NCI-H526 (cell line): ENCODE data around the gene ALDH5A1.

Source experiments
- DNase-seq, 2 experiments: peaks; one replicate each; lab custom pipeline; 2025; lab: John Stamatoyannopoulos, UW

Gene ALDH5A1

GRCh38 chr6:24524805-24525204 is 30.0 kb downstream of the ALDH5A1 start:
- peak; percentile 17 to 61 for DNase-seq

GRCh38 chr6:24529985-24530384 is 35.2 kb downstream of the ALDH5A1 start:
- DNase-seq = no peak

GRCh38 chr6:24534329-24534728 is 39.6 kb downstream of the ALDH5A1 start:
- no peak for DNase-seq

GRCh38 chr6:24535210-24535609 is 40.4 kb downstream of the ALDH5A1 start:
- no peak for DNase-seq

- no peak for DNase-seq
These were observed 41.7 kb downstream of the ALDH5A1 start for GRCh38 chr6:24536466-24536865.

DNA sequence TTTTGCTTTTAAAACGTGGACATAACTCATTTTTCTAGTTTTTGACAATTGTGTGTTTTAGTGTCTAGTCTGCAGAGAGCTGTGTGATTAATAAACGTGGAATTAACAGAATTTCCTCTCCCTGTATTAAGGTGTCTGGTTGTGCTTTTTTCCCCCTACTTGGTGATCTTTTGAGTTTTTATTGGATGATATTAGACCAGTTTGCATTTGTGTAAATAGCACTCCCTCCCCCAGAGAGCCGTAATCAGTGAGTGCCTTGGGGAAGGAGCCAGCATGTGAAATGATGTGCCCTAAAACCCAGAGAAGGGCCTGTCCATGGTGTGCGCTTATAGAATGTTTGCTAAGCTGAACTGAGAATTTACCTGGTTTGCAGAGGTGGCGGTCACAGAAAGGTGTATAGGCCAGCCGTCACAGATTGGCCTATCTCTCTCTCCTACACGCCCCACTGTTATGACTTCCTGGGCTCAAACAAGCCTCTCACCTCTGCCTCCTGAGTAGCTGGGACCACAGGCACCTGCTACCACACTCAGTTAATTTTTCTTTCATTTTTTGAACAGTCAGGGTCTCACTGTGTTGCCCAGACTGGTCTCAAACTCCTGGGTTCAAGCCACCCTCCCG is 42.4 kb downstream of the ALDH5A1 start:
- no peak for DNase-seq

DNA sequence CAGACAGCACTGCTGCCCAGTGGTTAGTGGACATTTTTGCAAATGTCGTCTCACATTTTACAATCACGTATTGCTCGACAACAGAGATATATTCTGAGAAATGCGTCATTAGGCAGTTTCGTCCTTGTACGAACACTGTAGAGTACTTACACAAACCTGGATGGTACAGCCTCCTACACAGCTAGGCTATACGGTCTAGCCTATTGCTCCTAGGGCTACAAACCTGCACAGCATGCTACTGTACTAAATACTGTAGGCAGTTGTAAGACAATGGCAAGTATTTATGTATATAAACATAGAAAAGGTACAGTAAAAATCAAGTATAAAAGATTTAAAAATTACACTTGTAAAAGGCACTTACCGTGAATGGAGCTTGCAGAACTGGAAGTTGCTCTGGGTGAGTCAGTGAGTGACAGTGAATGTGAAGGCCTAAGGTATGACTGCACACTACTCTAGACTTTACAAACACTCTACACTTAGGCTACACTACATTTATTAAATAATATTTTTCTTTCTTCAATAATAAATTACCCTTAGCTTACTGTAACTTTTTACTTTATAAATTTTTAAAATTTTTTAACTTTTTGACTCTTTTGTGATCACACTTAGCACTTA is 43.1 kb downstream of the ALDH5A1 start:
- DNase-seq = no peak

- DNase-seq = no peak
These were observed 44.6 kb downstream of the ALDH5A1 start for GRCh38 chr6:24539416-24539815.

- DNase-seq = no peak
These were observed 45.4 kb downstream of the ALDH5A1 start for GRCh38 chr6:24540197-24540596.

DNA sequence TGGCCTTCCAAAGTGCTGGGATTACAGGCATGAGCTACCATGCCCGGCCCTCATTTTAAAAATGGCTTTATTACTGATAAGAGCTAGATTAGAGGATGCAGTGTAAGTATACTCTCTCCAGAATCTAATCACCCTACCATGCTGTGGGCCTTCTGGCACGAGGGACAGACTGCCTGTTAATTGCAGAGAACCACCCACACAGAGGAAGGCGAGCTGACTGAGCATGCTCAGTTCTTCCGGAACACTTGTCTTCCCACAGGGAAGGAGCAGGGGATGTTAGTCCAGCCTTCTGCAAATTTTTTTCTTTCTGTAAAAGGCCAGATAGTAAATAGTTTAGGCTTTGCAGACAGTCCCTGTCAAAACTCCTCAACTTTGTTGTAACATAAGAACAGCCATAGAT is 48.9 kb downstream of the ALDH5A1 start:
- DNase-seq = no peak

- DNase-seq = peak in 1 of 2 experiments; percentile 8
These were observed 50.4 kb downstream of the ALDH5A1 start for GRCh38 chr6:24545183-24545582.

- DNase-seq = no peak
These were observed 50.9 kb downstream of the ALDH5A1 start for GRCh38 chr6:24545691-24546090.

DNA sequence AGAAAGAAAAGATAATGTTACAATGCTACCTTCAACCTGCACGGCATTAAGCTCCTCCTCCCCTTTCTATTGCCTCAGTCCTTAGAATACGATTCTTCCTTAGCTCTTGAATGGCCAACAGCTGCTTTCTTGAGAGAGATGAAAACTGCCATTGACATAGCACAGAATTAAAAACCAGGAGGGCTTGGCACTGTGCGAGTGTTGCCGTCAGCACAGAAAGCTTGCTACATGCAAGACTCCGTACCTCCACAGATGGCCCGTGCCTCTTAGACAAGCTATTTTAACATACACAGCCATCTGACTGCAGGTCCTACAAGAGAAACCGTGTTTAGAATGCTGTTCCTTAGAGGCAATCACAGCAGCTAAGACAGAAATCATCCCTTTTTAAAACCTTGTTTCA is 51.7 kb downstream of the ALDH5A1 start:
- DNase-seq = no peak

GRCh38 chr6:24547243-24547642 is 52.5 kb downstream of the ALDH5A1 start:
- DNase-seq = no peak

- DNase-seq = no peak
These were observed 54.4 kb downstream of the ALDH5A1 start for GRCh38 chr6:24549158-24549557.

GRCh38 chr6:24549674-24550353 is 55.0 kb downstream of the ALDH5A1 start:
- no peak for DNase-seq

DNA sequence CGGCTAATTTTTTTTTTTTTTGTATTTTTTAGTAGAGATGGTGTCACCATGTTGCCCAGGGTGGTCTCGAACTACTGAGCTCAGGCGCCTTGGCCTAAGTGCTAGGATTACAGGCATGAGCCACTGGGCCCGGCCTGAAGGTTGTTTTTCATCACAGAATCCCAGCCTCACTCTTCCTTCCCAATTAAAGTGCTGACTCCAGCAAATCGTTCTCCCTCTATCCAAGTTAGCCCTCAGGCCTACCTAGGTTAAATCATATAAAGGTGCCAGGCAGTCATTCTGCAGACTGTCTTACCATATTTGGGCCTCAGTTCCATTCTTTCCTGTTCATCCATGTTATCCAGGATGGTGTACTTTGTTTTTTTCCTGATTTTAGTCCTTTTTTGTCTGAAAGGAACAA is 56.4 kb downstream of the ALDH5A1 start:
- DNase-seq = no peak

DNA sequence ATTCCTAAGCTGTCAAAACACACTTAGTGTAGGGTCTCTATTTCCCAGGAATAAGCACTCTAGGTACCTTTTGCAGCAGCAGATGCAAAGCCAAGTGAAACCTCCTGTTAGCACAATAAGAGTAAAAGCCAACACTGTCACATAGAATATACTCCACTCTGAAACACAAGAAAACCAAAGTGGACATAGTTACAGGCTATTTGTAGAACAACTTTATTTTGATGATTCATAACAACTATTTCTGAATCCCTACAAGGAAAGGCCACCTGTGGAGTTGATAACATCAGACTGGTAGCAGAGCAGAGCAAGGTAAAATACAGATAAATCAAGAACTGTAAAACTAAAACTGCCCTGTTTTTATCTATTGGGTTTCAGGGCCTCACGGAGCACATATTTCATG is 59.7 kb downstream of the ALDH5A1 start:
- DNase-seq = no peak

- DNase-seq = no peak
These were observed 63.7 kb downstream of the ALDH5A1 start for GRCh38 chr6:24558516-24558915.

DNA sequence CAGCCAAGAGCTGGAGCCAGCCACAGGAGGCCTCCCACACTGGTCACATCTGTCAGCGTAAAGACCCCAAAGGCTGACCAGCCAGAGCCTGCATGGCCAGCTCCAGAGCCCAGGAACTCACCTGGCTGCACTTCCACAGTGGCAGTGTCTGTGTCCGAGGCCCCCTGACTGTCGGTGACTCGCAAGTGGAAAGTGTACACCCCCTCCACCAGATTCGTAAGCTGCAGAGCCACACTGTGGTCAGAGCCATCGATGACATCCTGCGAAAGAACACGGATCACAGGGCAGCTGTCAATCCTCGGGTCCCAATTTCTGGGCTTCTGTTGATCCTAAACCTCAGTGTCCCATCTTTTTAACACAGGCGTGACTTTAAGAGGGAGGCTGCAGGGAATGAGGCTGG is 69.3 kb downstream of the ALDH5A1 start:
- DNase-seq = no peak

- DNase-seq = no peak
These were observed 70.4 kb downstream of the ALDH5A1 start for GRCh38 chr6:24565196-24565595.

GRCh38 chr6:24566020-24566767 is 71.4 kb downstream of the ALDH5A1 start:
- no peak for DNase-seq

DNA sequence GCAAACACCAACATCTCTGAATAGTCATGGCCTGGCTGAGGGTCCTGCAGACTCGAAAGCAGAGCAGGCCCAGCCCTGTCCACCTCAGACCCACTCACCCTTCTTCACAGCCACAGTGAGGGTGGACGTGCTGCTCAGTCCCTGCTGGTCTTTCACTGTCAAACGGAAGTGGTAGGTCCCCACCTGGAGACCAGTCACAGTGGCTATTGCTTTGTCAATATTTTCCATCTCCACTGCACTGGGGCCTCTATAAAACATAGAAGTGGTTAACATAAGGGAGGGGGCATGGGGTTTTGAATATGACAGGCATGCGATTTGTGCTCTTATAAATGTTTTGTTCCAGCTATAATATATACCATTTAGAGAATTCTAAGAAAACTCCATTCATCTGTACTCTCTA is 73.9 kb downstream of the ALDH5A1 start:
- DNase-seq = no peak
